SU-DHL-6 (cell line): ENCODE data around the gene PPIP5K2.

Experiments
- EZH2phosphoT487 ChIP-seq: fragments of 200-600 bp; sonication (generic), shearing (Covaris generic); conservative IDR thresholded peaks from 2 replicates; pipeline ENCODE4 v1.6.1; 2018; ENCODE audit warnings: mild to moderate bottlenecking, antibody characterized with exemption, low read length, moderate library complexity, mixed read lengths
- TF ChIP-seq, protein P1 (sequence below): fragments of 200-600 bp; sonication (generic); IDR thresholded peaks from one replicate; pipeline ENCODE4 v1.5.1; 2017; ENCODE audit warnings: antibody characterized with exemption, mild to moderate bottlenecking, low read length, moderate library complexity; ENCODE audit not compliant: insufficient read depth, poor library complexity, severe bottlenecking

DNA sequence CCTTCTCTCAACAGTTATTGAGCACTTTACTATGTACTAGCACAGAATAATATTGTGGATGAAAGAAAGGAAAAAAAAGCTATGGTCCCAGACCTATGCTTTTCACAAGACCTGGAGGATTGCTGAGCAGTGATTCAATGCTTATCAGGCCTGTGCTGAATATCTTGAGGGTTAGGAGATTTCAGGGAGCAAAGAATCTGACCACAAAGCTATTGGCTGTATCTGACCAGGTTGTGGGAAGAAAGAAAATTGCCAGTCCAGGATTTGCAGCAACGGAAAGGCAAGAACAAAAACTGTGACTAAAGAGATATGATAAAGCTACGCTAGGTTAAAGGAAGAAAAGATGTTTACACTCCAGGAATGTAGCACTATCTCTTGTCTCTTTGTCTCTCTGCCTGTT is 123.6 kb downstream of the PPIP5K2 start:
- TF ChIP-seq, protein P1, sequence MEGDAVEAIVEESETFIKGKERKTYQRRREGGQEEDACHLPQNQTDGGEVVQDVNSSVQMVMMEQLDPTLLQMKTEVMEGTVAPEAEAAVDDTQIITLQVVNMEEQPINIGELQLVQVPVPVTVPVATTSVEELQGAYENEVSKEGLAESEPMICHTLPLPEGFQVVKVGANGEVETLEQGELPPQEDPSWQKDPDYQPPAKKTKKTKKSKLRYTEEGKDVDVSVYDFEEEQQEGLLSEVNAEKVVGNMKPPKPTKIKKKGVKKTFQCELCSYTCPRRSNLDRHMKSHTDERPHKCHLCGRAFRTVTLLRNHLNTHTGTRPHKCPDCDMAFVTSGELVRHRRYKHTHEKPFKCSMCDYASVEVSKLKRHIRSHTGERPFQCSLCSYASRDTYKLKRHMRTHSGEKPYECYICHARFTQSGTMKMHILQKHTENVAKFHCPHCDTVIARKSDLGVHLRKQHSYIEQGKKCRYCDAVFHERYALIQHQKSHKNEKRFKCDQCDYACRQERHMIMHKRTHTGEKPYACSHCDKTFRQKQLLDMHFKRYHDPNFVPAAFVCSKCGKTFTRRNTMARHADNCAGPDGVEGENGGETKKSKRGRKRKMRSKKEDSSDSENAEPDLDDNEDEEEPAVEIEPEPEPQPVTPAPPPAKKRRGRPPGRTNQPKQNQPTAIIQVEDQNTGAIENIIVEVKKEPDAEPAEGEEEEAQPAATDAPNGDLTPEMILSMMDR = no peak
- TF ChIP-seq EZH2phosphoT487 = no peak
